ENCODE results near the gene DNAAF1.

DNAAF1 gene

GRCh38 chr16:84124257-84125073 lies 20.6 kb upstream of the DNAAF1 start:
- H3K4me3 ChIP-seq (ENCODE audit: low read depth, low read length): no peak overlapping the region
- TF ChIP-seq CTCF (IDR thresholded peaks at IDR 0.05; ENCODE audit: borderline replicate concordance, insufficient read depth, low read depth, low read length): no peak

- H3K4me3 ChIP-seq (ENCODE audit: low read depth, low read length): no peak overlapping the region
- TF ChIP-seq CTCF (IDR thresholded peaks at IDR 0.05; ENCODE audit: borderline replicate concordance, insufficient read depth, low read depth, low read length): no peak
Measured at GRCh38 chr16:84131117-84131516, 14.0 kb upstream of the DNAAF1 start.

- TF ChIP-seq CTCF (IDR thresholded peaks at IDR 0.05; ENCODE audit: borderline replicate concordance, insufficient read depth, low read depth, low read length): no peak
- no peak overlapping the region for H3K4me3 ChIP-seq (ENCODE audit: low read depth, low read length)
Measured at GRCh38 chr16:84132527-84133285, 12.4 kb upstream of the DNAAF1 start.

GRCh38 chr16:84136331-84137125 lies 8.6 kb upstream of the DNAAF1 start:
- H3K4me3 ChIP-seq (ENCODE audit: low read depth, low read length): no peak overlapping the region
- no peak for TF ChIP-seq CTCF (IDR thresholded peaks at IDR 0.05; ENCODE audit: borderline replicate concordance, insufficient read depth, low read depth, low read length)

GRCh38 chr16:84137287-84137686 lies 7.8 kb upstream of the DNAAF1 start:
- no peak for TF ChIP-seq CTCF (IDR thresholded peaks at IDR 0.05; ENCODE audit: borderline replicate concordance, insufficient read depth, low read depth, low read length)
- H3K4me3 ChIP-seq (ENCODE audit: low read depth, low read length): no peak overlapping the region

GRCh38 chr16:84137769-84138357 lies 7.2 kb upstream of the DNAAF1 start:
- no peak for TF ChIP-seq CTCF (IDR thresholded peaks at IDR 0.05; ENCODE audit: borderline replicate concordance, insufficient read depth, low read depth, low read length)
- H3K4me3 ChIP-seq (ENCODE audit: low read depth, low read length): no peak overlapping the region

All from GM12875 (cell line).